Esophagus mucosa (tissue), 1 donor: Measurements from ENCODE around the gene EEF1A1. TPM values are rescaled to one million over a fixed set of nuclear protein-coding genes. Genes with fewer than 3 reads are reported as not detected.
A peak's percentile ranks its signal among the peaks of the same experiment; 100 is the strongest.
"Not testable (repeated sequence)": the region's sequence is repeated elsewhere in the genome, so short reads cannot be mapped to it uniquely, and the experiment has no call there.

ENCODE experiments used
- ATAC-seq: fragments of 200-7000 bp; cut with Tn5 transposase; one replicate; pipeline ENCODE4 v1.9.1; 2020
- total RNA-seq: library from RNA; stranded (reverse); gene quantifications from one replicate; pipeline ENCODE4 v1.2.4, GENCODE V29; 2023
- donor health status: DM: yes; HTN: yes; CAD: no.

The EEF1A1 gene
- total RNA-seq, 1 donor from 2014 or later: 7,434 TPM

DNA sequence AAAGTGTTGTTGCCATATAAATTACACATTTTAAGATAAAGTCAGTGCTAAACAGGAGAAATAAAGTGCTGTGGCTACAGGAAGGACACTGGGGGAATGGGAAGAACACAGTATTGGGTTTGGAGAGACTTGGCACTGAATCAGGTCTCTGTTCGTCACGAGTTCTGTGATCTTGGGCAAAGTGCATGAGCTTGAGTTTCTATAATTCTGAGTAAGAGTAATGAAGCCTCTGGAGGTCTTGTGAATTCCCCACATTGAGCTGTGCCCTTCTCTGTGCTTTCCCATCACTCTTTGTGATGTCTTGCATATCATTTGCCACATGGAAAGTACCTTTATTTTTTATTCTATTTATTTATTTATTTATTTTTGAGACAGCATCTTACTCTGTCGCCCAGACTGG lies 16.8 kb upstream of the EEF1A1 start:
- no peak for ATAC-seq

DNA sequence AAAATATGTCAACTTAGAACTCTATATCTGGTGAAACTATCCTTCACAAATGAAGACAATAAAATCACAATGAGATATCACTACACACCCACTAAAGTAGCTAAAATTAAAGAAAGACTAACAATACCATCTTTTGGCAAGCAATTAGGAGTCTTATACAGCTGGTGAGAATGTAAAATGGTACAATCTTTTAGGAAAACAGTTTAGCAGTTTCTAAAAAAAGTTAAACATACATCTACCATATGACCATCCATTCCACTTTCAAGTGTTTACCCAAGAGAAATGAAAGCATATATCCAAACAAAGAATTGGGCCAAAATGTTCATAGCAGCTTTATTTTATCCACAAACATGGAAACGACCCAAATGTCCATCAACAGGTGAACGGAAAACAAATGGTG lies 13.8 kb upstream of the EEF1A1 start:
- ATAC-seq: no peak

DNA sequence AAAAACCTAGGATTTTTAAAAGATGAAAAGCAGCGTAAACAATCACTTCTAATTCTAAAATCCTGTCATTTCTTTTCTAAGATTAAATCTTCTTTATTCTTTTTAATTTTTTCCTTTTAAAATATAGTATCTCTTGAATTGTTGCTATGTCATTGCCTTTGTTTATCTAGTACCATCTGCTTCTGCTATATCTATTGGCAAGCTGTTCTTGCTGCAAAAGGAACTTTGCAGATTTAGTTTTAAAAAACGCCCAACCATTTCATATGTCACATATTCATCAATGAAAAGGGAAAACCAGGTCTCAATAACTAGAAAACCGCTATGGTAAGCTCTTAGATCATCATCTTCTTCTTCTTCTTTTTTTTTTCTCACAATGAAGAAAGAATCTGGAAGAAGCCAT lies 11.5 kb upstream of the EEF1A1 start:
- no peak for ATAC-seq

DNA sequence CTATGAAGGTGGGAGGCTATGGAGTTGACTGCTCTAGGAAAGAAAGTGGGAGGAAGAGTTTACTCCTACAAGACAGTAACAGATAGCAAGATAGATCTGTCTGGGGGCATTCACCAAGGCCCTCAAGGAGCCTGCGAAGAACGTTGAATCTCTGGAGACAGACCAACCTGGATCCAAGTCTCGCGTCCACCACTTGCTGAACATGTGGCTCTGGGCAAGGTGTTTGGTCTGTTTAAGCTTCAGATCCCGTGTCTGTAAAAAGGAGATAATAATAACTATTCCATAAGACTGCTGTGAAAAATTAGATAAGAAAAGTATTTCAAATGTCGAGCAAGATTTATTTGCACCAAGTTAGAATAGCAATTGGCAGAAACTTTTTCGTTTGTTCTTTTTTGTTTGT lies 8.1 kb upstream of the EEF1A1 start:
- no peak for ATAC-seq

DNA sequence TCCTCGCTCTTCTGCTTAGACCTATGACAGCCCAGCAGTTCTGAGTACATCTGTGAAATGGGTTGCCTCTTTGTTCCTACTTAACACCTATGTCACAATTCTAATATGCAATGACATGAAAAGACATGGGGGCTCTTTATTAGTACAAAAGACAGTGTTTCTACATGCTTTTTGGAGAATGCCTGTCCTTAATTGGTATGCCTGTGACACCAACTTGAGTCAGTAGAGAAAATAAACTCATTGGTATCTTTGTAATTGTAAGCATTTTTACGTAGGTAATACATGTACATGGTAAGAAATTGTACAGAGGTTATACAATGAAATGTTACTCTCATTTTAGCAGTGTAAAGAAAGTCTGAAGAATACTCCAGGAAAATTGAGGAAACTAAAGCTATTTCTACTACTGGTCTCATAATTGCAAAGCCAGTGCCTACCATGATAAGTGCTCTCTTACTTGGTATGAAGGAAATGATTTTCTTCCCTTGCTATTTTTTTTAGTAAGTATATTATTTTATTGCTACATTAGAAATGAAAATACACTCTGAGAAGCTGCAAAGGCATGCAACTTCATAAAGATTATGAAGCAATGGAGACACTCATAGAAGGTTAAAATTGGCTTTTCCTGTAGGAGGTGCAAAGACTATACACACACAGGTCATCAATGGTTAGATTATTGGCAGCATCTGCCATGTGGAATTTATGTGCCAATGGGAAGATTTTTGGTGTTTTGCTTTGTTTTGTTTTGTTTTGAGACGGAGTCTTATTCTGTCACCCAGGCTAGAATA lies 4.9 kb upstream of the EEF1A1 start:
- no peak for ATAC-seq

DNA sequence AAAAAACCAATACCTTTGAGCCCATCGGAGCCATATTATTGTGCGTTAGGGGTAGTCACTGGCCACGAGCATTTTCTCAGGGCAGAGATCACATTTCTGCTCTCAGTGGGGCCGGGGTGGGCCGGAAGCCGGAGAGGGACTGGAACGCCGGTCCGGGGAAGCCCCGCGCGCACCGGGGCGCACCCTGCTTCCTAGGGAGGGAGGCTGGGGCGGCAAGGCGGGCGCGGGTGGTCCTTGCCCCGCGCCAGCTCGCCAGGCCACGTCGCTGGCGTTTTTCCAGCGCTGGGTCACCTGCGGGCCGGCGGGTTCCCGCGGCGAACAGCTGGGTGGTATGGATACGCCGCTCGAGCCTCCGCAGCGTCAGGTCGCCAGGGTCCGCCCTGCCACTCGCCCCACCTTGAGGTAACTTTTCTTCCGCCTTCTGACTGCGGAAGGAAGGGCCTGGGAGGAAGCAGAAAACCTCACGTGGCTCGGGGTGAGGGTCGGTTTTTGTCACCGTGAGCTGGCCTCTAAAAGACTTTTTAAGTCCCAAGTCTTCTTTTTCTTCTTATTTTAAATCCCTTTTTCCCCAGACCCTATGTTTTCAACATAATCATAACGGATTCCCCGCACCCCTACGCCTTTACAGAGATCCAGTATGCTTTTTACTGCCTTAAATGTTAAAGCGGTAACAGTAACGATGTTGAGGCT lies 2.7 kb upstream of the EEF1A1 start:
- ATAC-seq: peak; percentile 25

DNA sequence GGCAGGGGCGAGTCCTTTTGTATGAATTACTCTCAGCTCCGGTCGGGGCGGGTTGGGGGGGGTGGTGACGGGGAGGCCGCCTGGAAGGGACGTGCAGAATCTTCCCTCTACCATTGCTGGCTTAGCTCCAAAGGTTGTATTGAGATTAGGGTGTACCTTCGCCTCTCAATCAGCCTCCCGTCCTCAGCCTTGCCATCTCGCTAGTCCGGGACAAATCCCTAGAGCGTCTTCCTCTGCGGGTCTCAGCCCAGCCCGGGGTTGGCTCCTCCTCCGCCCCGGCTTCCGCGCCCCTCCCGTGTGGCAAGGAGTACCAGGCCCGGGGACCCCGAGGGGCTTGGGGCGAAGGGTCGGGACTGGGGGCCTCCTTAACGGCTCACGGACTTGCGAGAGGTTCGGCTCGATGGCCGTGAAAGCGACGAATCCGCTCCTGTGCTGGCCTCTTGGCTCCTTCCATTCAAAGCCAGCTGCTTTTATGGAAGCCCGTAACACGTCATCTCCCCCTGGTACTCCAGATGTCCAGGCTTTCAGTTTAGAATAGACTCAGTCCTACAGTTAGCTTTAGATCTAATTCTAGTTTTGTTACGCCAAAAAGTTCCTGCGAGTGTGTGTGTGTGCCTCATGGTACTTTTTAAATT lies 636 bp upstream of the EEF1A1 start:
- no peak for ATAC-seq

DNA sequence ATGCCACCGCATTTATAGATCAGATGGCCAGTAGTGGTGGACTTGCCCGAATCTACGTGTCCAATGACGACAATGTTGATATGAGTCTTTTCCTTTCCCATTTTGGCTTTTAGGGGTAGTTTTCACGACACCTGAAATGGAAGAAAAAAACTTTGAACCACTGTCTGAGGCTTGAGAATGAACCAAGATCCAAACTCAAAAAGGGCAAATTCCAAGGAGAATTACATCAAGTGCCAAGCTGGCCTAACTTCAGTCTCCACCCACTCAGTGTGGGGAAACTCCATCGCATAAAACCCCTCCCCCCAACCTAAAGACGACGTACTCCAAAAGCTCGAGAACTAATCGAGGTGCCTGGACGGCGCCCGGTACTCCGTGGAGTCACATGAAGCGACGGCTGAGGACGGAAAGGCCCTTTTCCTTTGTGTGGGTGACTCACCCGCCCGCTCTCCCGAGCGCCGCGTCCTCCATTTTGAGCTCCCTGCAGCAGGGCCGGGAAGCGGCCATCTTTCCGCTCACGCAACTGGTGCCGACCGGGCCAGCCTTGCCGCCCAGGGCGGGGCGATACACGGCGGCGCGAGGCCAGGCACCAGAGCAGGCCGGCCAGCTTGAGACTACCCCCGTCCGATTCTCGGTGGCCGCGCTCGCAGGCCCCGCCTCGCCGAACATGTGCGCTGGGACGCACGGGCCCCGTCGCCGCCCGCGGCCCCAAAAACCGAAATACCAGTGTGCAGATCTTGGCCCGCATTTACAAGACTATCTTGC lies 725 bp downstream of the EEF1A1 start:
- ATAC-seq: peak; percentile 63

DNA sequence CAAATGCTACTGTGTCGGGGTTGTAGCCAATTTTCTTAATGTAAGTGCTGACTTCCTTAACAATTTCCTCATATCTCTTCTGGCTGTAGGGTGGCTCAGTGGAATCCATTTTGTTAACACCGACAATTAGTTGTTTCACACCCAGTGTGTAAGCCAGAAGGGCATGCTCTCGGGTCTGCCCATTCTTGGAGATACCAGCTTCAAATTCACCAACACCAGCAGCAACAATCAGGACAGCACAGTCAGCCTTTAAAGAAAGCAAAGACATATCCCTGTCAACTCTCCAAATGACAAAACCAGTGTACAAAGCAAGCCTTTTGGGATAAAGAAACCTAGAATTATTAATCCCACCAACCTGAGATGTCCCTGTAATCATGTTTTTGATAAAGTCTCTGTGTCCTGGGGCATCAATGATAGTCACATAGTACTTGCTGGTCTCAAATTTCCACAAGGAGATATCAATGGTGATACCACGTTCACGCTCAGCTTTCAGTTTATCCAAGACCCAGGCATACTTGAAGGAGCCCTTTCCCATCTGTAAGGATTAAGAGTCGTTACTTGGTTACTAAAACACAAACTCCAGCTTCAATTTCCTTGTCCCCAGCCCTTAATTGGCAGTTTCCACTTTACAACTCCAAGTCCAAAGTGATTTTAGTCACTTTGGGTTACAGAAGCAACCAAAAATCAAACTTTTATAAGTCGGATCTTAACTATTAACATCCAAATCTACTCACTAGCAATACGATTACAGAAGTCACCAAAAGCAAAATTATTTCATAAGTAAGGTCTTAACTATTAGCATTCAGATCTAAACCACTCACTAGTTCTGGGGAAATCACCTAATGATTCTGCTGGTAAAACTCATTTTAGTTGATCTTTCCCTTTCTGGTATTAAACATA lies 1.6 kb downstream of the EEF1A1 start:
- not testable (repeated sequence) for ATAC-seq

DNA sequence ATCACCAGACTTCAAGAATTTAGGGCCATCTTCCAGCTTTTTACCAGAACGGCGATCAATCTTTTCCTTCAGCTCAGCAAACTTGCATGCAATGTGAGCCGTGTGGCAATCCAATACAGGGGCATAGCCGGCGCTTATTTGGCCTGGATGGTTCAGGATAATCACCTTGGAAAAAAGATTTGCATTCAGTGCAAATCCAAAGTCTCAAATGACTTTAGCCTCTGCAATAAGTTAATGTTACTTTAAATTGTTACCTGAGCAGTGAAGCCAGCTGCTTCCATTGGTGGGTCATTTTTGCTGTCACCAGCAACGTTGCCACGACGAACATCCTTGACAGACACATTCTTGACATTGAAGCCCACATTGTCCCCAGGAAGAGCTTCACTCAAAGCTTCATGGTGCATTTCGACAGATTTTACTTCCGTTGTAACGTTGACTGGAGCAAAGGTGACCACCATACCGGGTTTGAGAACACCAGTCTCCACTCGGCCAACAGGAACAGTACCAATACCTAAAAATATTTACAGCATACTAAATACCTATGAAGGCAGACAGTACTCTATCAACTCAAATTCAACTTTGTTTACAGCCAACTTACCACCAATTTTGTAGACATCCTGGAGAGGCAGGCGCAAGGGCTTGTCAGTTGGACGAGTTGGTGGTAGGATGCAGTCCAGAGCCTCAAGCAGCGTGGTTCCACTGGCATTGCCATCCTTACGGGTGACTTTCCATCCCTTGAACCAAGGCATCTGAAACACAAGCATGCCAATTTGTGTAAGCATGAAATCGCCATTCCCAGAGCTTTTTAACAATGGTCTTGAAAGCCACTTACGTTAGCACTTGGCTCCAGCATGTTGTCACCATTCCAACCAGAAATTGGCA lies 2.5 kb downstream of the EEF1A1 start:
- ATAC-seq: not testable (repeated sequence)

DNA sequence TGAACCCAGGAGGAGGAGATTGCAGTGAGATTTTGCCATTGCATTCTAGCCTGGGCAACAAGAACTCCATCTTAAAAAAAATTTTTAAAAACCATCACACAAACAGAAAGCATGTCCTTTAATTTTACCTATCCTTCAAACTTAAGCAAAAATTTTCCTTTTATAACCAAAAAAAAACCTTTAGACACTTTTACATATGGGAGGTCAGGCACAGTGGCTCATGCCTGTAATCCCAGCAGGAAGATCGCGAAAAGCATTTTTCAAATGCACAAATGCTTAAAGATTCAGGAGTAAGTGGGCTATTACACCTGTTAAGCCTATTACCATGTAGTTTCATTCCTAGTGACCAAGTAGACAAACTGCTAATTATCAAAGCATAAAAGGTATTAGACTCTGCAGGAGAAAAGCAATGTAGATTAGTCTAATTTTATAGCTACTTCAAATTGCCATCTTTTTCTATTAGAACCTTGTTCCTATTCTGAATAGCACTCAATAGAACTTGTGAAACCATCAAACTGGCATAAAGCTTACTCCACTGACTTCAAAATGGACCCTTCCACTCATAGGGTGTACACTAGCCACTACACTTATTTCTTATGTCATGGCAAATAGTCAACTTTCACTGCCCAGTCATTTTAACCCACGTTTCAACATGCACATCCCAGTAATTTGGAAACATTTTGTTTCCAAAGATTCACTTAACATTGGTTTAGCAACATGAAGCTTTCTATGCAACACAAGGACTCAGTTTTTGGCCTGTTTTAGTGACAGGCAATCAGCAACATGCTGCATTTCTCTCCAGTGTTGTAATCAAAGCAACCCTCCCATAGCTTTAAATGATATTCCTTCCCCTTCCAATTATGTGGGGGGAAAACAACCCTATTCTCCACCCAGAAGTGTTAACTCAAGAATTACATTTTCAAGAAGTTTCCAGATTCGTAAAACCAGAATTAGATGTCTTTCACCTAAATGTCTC lies 4.0 kb downstream of the EEF1A1 start:
- no peak for ATAC-seq

DNA sequence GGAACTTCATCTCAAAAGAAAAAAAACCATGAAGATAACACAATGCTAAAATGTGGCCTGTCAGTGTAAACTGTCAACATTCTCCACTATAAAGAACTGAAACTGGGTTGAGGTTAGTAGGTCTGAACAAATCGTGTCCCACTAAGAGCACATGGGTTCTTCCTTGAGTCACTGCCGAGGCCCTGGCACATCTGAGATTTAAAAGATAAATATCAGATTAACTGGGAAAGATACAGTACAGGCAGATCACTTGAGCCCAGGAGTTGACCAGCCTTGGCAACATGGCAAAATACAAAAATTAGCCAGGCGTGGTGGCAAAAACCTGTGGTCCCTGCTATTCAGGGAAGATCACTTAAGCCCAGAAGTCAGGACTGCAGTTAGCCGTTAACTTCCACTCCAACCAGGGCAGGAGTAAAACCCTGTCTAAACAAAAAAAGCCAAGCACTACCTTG lies 5.6 kb downstream of the EEF1A1 start:
- ATAC-seq: peak; percentile 6

DNA sequence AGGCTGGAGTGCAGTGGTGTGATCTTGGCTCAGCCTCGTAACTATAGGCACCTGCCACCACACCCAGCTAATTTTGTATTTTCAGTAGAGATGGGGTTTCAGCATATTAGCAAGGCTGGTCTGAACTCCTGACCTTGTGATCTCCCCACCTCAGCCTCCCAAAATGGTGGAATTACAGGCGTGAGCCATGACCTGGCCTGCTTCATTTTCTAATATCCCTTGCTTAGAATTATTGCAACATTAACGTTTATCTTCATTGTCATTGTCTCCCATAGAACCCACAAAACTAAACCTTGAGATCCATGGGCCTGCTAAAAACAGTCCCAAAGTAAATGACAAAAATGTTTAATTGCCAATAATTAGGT lies 6.1 kb downstream of the EEF1A1 start:
- ATAC-seq: peak; percentile 17

DNA sequence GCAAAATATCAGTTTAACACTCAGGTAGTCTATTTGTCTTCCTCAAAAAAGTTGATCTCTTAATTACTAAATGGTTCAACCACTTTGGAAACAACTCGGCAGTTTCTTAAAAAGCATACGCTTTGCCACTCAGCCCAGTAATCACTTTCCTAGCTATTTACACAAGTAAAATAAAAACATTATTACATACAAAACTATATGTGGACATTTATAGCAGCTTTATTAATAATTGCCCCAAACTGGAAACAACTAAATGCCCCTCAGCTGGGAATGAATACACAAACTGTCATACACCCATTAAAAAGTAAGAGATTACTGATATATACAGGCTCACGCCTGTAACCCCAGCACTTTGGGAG lies 7.4 kb downstream of the EEF1A1 start:
- ATAC-seq: no peak

DNA sequence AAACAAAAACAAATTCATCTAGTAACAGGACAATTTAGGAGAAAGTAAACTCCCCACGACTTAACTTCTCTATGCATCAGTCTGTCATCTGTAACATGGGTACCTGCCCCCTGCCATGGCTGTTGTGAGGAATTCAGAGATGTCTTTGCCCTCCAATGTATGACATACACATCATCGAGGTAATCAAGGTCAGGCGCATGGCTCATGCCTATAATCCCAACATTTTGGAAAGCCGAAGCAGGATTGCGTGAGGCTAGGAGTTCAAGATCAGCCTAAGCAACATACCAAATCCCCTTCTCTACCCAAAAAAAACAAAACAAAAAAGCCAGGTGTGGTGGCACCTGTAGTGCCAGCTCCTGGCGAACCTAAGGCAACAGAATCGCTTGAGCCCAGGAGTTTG lies 9.0 kb downstream of the EEF1A1 start:
- ATAC-seq: peak; percentile 4

DNA sequence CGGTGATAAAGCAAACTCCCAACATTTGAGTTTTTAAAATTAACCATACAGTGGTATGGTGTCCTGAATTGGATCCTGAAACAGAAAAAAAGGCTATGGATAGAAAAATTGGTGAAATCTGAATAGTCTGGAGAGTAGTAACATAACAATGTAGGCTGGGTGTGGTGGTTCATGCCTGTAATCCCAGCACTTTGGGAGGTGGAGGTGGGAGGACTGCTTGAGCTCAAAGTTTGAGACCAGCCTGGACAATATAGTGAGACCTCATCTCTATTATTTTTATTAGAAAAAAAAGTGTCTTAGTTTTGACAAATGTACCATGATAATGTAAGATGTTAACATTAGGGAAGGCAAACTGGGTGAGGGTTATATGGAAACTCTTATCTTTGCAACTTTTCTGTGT lies 11.0 kb downstream of the EEF1A1 start:
- ATAC-seq: no peak

DNA sequence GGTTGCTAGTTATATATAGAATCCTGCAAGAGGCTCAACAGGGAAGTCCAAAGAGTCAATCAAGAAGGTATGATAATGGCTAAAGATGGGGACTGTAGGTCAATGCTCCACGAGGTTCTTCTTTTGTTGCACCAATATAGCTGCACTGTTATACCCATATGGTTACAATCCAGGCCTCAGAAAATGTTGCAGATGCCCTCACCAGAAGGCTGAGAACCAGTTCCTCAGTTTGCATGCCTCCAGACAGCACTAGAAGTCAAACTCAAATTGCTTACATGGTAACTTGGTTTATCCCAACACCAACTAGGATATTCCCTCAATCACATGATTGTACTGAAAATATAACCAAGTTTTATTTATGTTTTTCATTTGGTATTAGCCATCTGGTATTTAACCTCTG lies 12.1 kb downstream of the EEF1A1 start:
- ATAC-seq: no peak

DNA sequence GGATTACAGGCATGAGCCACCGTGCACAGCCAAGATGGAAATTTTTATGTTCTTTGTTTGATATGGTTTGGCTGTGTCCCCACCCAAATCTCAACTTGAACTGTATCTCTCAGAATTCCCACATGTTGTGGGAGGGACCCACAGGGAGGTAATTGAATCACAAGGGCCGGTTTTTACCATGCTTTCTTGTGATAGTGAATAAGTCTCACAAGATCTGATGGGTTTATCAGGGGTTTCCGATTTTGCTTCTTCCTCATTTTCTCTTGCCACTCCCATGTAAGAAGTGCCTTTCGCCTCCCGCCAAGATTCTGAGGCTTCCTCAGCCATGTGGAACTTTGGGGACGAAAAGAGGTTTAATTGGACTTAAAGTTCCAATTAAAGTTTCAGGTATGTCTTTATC lies 14.6 kb downstream of the EEF1A1 start:
- ATAC-seq: no peak

DNA sequence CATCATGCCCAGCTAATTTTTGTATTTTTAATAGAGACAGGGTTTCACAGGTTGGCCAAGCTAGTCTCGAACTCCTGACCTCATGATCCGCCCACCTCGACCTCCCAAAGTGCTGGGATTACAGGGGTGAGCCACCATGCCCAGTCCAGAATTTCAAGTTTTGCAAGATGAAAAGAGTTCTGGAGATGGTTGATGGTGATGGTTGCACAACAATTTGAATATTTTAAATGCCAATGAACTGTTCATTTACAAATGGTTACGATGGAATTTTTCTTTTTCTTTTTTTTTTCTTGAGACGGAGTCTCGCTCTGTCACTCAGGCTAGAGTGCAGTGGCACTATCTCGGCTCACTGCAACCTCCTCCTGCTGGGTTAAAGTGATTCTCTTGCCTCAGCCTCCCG lies 15.1 kb downstream of the EEF1A1 start:
- ATAC-seq: not testable (repeated sequence)

DNA sequence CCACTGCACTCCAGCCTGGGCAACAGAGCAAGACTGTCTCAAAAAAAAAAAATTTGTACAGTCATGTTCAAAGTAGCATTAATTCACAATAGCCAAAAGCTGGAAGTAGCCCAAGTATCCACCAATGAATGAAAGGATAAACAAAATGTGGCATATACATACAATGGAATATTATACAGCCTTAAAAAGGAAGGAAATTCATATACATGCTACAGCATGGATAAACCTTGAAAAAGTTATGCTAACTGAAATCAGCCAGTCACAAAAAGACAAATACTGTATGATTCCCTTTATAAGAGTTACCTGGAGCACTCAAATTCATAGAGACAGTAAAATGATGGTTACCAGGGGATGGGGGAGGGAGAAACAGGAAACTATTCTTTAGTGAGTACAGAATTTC lies 15.7 kb downstream of the EEF1A1 start:
- no peak for ATAC-seq
